Endothelial cell of umbilical vein (primary cell): Measurements from ENCODE around the gene HOXC12.

Source experiments
- CTCF ChIP-seq, 2 donors: IDR thresholded peaks; 1 replicate in 1 of 2; 2 replicates in 1 of 2; pipeline ENCODE4 v1.5.1; 2011; ENCODE audit warnings: low read length in 2 of 2, mild to moderate bottlenecking in 2 of 2, moderate library complexity in 2 of 2, control low read depth in 1 of 2, inconsistent platforms in 1 of 2, low read depth in 1 of 2; ENCODE audit not compliant: insufficient read depth in 1 of 2; ENCODE audit errors: extremely low read depth in 1 of 2
- EZH2 ChIP-seq: IDR thresholded peaks from 2 replicates; pipeline ENCODE4 v1.6.1; 2012; ENCODE audit warnings: borderline replicate concordance, low read depth, mild to moderate bottlenecking, moderate library complexity, low read length, inconsistent platforms; ENCODE audit not compliant: severe bottlenecking
- FOS ChIP-seq: IDR thresholded peaks from 2 replicates; pipeline ENCODE4 v1.6.1; 2011; ENCODE audit warnings: mild to moderate bottlenecking, low read length, moderate library complexity, borderline replicate concordance; ENCODE audit not compliant: insufficient read depth
- GATA2 ChIP-seq: IDR thresholded peaks from 2 replicates; pipeline ENCODE4 v1.7.0; 2011; ENCODE audit warnings: low read depth, mild to moderate bottlenecking, moderate library complexity, mixed read lengths, low read length; ENCODE audit not compliant: insufficient read length, insufficient read depth
- JUN ChIP-seq: IDR thresholded peaks from 2 replicates; pipeline ENCODE4 v1.6.1; 2011; ENCODE audit warnings: borderline replicate concordance, low read depth; ENCODE audit not compliant: insufficient read length, insufficient read depth
- MAX ChIP-seq: IDR thresholded peaks from 2 replicates; pipeline ENCODE4 v1.6.1; 2011; ENCODE audit not compliant: insufficient read depth, insufficient read length
- MYC ChIP-seq: IDR thresholded peaks from one replicate; pipeline ENCODE4 v1.6.1; 2011; ENCODE audit warnings: mild to moderate bottlenecking, low read depth, low read length
- POLR2A ChIP-seq: IDR thresholded peaks from 2 replicates; pipeline ENCODE4 v1.6.1; 2012; ENCODE audit warnings: low read depth, mild to moderate bottlenecking, control low read depth, low read length
- POLR2AphosphoS5 ChIP-seq: IDR thresholded peaks from 2 replicates; pipeline ENCODE4 v1.6.1; 2012; ENCODE audit warnings: low read depth, mild to moderate bottlenecking, control low read depth, low read length, moderate library complexity; ENCODE audit not compliant: insufficient read depth

DNA sequence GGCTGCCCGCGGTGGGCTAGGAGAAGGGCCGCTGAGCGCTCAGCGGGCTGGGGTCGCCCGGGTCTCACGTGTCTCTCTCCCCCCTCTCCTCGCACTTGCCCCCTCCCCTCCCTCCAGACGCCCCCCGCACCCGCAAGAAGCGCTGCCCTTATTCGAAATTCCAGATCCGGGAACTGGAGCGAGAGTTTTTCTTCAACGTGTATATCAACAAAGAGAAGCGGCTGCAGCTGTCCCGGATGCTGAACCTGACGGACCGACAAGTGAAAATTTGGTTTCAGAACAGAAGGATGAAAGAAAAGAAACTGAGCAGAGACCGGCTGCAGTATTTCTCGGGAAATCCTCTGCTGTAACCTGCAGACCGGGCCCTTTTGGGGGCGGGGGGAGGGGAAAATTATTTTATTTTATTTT lies 20.4 kb downstream of the HOXC12 start:
- no peak for TF ChIP-seq POLR2A
- no peak for TF ChIP-seq MAX
- no peak for TF ChIP-seq CTCF (IDR thresholded peaks at IDR 0.05; ENCODE audit: extremely low read depth in 1 of 2, insufficient read depth in 1 of 2, low read depth in 1 of 2, low read length in 2 of 2)
- no peak for TF ChIP-seq JUN
- no peak for TF ChIP-seq POLR2AphosphoS5
- no peak for TF ChIP-seq MYC
- peak; percentile 21 for TF ChIP-seq EZH2
- TF ChIP-seq FOS = no peak
- no peak for TF ChIP-seq GATA2
